Umbilical cord (tissue), 2 donors: ENCODE results near the gene SLC44A2. TPM values are rescaled to one million over a fixed set of nuclear protein-coding genes. Genes with fewer than 3 reads are reported as not detected.
"Not testable (repeated sequence)": the region's sequence is repeated elsewhere in the genome, so short reads cannot be mapped to it uniquely, and the experiment has no call there.

Experiments used
- DNase-seq: peaks from one replicate; pipeline ENCODE4 v3.0.0-alpha.2; 2015; ENCODE audit warnings: low spot score
- total RNA-seq: library from RNA; depleted of rRNA; stranded (reverse); fragments of >200 nt; gene quantifications from one replicate; pipeline ENCODE4 v1.2.3, GENCODE V29; 2014; ENCODE audit warnings: low replicate concordance; ENCODE audit not compliant: insufficient read depth

Gene SLC44A2
- total RNA-seq, 1 donor from 2014 or later = 34.7 TPM

DNA sequence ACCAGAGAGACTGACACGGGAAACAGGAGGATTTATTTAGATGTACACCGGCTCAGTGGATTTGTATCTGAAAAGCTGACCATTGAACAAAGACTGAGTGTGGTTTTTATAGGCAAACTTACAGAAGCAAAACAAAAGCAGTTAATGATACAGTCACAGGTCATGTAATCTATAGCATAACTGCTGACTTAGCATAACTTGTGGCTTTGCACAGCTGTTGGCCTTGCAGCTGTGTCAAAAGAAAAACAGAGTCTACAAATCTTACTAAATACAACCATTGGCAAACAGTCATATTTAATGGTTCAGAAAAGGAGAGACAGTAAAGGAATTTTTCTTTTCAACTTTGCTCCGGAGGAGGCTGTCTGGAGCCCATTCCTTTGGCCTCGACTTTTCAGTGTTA, 26.5 kb downstream of the SLC44A2 start:
- no peak for DNase-seq

DNA sequence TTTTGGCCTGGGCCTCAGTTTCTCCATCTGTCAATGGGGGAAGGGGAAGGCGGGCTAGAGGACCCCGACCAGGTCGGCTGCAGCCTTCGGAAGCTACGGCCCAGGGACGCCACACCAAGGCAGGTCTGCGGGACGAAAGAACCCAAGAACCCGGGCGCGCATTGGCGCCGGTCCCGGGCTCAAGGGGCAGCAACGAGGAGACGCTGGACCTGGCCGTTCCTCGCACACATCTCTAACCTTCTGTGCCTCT, 28.1 kb downstream of the SLC44A2 start:
- no peak for DNase-seq

- DNase-seq = peak; percentile 100
Measured at GRCh38 chr19:10653732-10654609, 28.6 kb downstream of the SLC44A2 start, which contains the start of gene ILF3. Gene ILF3 (plus strand): TSS chr19:10654346. CDS start chr19:10670606, 16,260 bp downstream.

DNA sequence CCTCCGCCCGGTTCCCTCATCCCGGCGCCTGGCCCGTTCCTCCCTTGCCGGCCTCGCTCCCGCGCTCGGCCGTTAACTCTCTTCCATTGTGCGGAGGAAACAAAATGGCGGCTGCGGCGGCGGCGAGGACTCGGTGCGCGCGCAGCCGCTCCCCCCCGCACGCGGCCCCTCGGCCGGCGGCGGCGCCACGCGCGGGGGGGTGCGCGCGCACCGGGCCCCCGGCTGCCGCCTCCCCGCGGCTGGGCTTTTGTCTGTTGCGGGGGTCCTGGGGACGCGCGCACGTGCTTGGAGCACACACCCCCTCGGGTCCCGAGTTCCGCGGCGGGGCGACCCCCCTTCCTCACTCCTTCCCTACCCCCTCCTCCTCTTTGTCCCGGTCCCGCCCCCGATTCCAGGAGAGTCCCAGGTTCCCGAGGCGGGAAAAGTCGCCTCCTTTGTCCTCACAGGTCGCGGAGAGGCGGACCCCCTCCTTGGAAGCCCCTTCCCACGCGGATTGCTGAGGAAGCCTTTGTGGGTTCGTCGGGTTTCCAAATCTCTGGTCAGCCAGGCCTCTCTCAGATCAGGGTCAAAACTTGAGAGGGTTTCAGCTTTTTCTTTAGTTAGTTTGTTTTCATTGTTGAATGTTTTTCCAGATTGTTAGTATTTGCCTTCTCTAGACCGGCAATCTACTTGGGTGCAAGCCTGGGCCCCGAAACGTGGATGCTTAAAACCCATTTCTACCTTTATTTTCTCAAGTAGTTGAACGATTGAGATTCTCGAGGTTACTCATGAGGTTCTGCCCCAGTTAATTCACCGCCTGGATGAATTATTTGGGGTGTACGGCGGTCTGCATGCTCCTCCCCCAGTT, 29.5 kb downstream of the SLC44A2 start:
- DNase-seq = no peak

DNA sequence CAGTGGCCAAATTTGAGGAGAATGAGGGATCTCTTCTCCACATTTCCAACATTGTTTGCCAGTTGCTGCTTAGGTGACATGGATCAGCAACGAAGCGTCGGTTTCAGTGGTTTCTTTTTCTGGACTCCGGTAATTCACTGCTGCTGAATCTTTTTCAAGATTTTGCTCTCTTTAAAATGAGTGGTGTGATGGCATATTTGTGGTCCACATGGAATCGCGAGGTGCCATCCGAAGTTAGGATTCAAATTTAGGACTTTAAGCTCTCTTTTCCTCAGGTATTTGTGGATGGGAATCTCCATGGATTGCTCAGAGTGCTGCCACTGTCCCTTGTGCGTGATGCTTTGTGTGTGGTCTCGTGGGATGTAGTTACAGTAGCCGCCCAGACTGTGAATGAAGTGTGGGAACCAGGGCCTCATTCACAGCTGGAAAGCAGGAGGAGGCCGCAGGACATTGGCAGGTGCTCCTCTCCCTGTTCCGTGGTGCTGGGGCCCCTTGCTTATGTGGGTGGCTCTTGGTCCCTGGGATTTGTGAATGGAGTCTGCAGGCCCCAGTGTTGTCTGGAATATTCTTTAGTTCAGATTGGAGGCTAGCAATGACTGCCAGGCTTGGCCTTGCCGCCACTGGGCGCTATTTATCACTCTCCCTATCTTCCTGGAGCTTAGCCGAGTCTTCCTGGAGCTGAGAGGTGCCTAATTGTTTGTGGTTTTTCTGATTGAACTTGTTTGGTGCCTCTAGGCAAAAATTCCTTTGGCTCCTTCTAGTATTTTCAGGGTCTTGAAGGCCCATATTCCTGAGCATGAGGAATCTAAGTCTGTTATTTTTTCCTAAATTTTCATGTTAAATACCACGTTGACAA, 30.3 kb downstream of the SLC44A2 start:
- DNase-seq = no peak

DNA sequence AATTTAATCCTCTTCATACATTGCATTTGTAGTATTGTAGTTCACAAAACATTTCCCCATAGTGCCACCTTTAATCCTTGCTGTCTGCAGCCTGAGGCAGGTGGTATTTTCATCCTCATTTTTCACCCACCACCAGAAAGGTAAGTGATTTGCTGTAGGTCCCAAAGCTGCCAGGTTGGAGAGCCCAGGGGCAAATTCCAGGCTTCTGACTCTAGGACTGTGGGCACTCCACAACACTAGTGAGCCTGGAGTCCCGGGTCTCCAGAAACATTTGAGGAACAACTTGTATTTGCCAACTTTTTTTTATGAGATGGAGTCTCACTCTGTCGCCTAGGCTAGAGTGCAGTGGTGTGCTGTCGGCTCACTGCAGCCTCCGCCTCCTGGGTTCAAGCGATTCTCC, 35.0 kb downstream of the SLC44A2 start:
- no peak for DNase-seq

GRCh38 chr19:10661946-10662345, 36.6 kb downstream of the SLC44A2 start:
- DNase-seq = no peak

- no peak for DNase-seq
Measured at GRCh38 chr19:10662384-10663251, 37.3 kb downstream of the SLC44A2 start.

DNA sequence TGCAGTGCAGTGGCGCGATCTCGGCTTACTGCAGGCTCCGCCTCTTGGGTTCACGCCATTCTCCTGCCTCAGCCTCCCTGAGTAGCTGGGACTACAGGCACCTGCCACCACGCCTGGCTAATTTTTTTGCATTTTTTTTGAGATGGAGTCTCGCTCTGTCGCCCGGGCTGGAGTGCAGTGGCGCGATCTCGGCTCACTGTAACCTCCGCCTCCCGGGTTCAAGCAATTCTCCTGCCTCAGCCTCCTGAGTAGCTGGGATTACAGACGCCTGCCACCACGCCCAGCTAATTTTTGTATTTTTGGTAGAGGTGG, 37.9 kb downstream of the SLC44A2 start:
- DNase-seq = not testable (repeated sequence)

DNA sequence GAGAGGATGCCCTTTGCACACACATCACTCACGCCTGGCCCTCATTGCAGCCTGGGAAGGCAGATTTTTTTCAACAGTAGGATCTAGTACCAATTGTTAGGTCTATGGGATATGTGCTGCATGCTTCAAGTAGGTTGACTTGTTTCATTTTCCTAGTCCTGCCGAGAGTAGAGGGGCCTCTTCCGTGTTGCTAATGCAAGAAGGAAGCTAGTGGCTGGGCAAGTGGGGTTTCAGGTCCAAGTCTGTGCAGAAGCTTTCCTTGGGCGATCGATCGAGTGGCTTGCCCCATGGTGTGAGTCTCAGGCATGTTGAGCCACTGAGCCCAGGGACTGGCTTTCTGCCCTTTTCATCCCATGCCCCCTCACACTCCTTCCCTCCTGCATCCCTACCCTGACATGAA, 42.5 kb downstream of the SLC44A2 start:
- DNase-seq = no peak

DNA sequence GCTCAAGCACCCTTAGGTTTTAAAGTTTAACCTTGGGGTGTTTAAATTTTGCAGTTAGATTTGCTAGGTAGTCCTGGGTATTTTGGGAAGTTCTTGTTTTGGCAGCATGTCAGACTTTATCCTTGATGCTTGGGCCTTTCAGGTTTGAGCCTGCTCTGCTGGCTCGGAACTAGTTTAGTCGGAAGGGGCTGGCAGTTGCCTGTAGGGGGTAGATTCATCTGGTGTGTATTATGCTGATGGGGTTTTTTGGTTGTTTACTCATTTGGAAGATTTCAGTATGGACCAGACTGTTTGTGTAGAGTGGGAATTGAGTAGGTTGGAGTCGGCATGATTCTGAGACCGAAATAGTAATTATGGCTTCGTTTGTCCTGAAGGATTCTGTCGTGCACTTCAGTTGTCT, 43.9 kb downstream of the SLC44A2 start:
- no peak for DNase-seq

- DNase-seq = no peak
Measured at GRCh38 chr19:10670182-10670581, 44.8 kb downstream of the SLC44A2 start.

- no peak for DNase-seq
Measured at GRCh38 chr19:10670876-10671804, 45.8 kb downstream of the SLC44A2 start.

GRCh38 chr19:10671922-10672321, 46.6 kb downstream of the SLC44A2 start:
- DNase-seq = not testable (repeated sequence)

DNA sequence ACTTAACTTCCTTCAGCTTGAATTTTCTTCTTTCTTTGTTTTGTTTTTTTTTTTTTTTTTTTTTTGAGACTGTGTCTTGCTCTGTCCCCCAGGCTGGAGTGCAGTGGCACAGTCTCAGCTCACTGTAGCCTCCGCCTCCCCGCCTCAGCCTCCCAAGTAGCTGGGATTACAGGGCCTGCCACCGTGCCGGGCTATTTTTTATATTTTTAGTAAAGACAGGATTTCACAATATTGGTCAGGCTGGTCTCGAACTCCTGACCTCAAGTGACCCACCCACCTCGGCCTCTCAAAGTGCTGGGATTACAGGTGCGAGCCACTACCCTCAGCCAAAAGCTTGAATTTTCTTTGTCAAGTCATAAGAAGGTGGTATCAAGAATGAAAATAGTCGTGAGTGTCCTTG, 49.9 kb downstream of the SLC44A2 start:
- not testable (repeated sequence) for DNase-seq

DNA sequence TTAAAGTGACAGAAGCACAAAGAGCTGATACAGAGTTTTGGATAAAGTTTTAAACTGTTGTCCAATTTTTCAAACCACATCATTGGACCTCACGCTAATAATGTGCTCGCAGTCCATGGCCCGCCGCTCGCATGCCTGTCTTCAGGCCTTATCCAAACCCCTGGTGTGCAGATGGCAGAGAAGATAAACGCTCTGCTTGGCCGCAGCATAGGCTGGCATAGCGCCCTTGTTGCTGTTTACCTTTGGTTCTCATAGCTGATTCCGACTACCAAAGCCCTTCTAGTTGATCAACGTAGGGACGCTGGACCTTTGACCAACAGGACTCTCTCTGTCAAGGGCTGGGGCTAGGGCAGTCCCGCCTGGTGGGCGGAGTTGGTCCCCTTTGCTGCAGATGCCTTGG, 52.4 kb downstream of the SLC44A2 start:
- no peak for DNase-seq

- no peak for DNase-seq
Measured at GRCh38 chr19:10678813-10679212, 53.5 kb downstream of the SLC44A2 start.

GRCh38 chr19:10679743-10680142, 54.4 kb downstream of the SLC44A2 start:
- no peak for DNase-seq

GRCh38 chr19:10680545-10681135, 55.3 kb downstream of the SLC44A2 start:
- no peak for DNase-seq

- DNase-seq = no peak
Measured at GRCh38 chr19:10681658-10682057, 56.3 kb downstream of the SLC44A2 start.
